SK-N-SH treated with all-trans-retinoic acid at 6 μM for 48 hours (cell line): Measurements from ENCODE around the gene DPP6.
"Not testable (repeated sequence)": the region's sequence is repeated elsewhere in the genome, so short reads cannot be mapped to it uniquely, and the experiment has no call there.

Source experiments
- ATAC-seq: fragments of 200-7000 bp; cut with Tn5 transposase; 3 replicates; pipeline ENCODE4 v1.9.1; 2020; ENCODE audit warnings: mild to moderate bottlenecking, moderate library complexity
- ARNTL ChIP-seq: fragments of 450-650 bp; formaldehyde crosslinking; IDR thresholded peaks from 2 replicates; pipeline ENCODE4 v1.5.0; 2020; ENCODE audit warnings: low read depth, mild to moderate bottlenecking, moderate library complexity, borderline replicate concordance
- BACH2 ChIP-seq: fragments of 250-450 bp; sonication (Bioruptor Pico); IDR thresholded peaks from 2 replicates; pipeline ENCODE4 v1.9.0; 2021; ENCODE audit warnings: mild to moderate bottlenecking, borderline replicate concordance
- CSDC2 ChIP-seq: fragments of 250-450 bp; sonication (Bioruptor Pico); IDR thresholded peaks from 2 replicates; pipeline ENCODE4 v1.5.0; 2020; ENCODE audit warnings: mild to moderate bottlenecking, moderate library complexity
- ISL1 ChIP-seq: fragments of 250-450 bp; sonication (Bioruptor Pico); IDR thresholded peaks from 2 replicates; pipeline ENCODE4 v2.1.2; 2022; ENCODE audit warnings: mild to moderate bottlenecking, moderate library complexity
- OSR1 ChIP-seq: fragments of 250-450 bp; sonication (Bioruptor Pico); IDR thresholded peaks from 2 replicates; pipeline ENCODE4 v1.8.0; 2022; ENCODE audit warnings: moderate library complexity, mild to moderate bottlenecking, inconsistent platforms
- PATZ1 ChIP-seq: fragments of 250-450 bp; sonication (Bioruptor Pico); IDR thresholded peaks from 2 replicates; pipeline ENCODE4 v1.8.0; 2020; ENCODE audit warnings: mild to moderate bottlenecking, moderate library complexity, borderline replicate concordance
- PPARA ChIP-seq: fragments of 250-450 bp; sonication (Bioruptor Pico); IDR thresholded peaks from 2 replicates; pipeline ENCODE4 v1.5.0; 2020; ENCODE audit warnings: mild to moderate bottlenecking, borderline replicate concordance
- SNAI2 ChIP-seq: fragments of 250-450 bp; sonication (Bioruptor Pico); IDR thresholded peaks from 2 replicates; pipeline ENCODE4 v1.5.0; 2020; ENCODE audit warnings: mild to moderate bottlenecking, moderate library complexity
- TCF4 ChIP-seq: fragments of 250-450 bp; sonication (Bioruptor Pico); IDR thresholded peaks from 2 replicates; pipeline ENCODE4 v1.8.0; 2021; ENCODE audit warnings: mild to moderate bottlenecking, moderate library complexity, borderline replicate concordance
- TOX ChIP-seq: fragments of 250-450 bp; sonication (Bioruptor Pico); IDR thresholded peaks from 2 replicates; pipeline ENCODE4 v1.8.0; 2021; ENCODE audit warnings: mild to moderate bottlenecking, moderate library complexity, borderline replicate concordance
- TSHZ2 ChIP-seq: fragments of 250-450 bp; sonication (Bioruptor Pico); IDR thresholded peaks from 2 replicates; pipeline ENCODE4 v1.5.0; 2020; ENCODE audit warnings: mild to moderate bottlenecking, moderate library complexity
- ZC3H10 ChIP-seq: fragments of 250-450 bp; sonication (Bioruptor Pico); IDR thresholded peaks from 2 replicates; pipeline ENCODE4 v1.5.1; 2021; ENCODE audit warnings: mild to moderate bottlenecking, moderate library complexity
- ZFP30 ChIP-seq: fragments of 450-650 bp; formaldehyde crosslinking; IDR thresholded peaks from 2 replicates; pipeline ENCODE4 v1.5.0; 2022; ENCODE audit warnings: mild to moderate bottlenecking, moderate library complexity
- ZNF565 ChIP-seq: fragments of 450-650 bp; formaldehyde crosslinking; conservative IDR thresholded peaks from 2 replicates; pipeline ENCODE4 v1.5.0; 2020; ENCODE audit warnings: low read depth, mild to moderate bottlenecking, moderate library complexity
- ZNF70 ChIP-seq: fragments of 450-650 bp; formaldehyde crosslinking; IDR thresholded peaks from 2 replicates; pipeline ENCODE4 v1.5.0; 2020; ENCODE audit warnings: mild to moderate bottlenecking, moderate library complexity

DPP6 gene

GRCh38 chr7:154148791-154149516, 96.8 kb downstream of the DPP6 start:
- ATAC-seq = peak; percentile 60

DNA sequence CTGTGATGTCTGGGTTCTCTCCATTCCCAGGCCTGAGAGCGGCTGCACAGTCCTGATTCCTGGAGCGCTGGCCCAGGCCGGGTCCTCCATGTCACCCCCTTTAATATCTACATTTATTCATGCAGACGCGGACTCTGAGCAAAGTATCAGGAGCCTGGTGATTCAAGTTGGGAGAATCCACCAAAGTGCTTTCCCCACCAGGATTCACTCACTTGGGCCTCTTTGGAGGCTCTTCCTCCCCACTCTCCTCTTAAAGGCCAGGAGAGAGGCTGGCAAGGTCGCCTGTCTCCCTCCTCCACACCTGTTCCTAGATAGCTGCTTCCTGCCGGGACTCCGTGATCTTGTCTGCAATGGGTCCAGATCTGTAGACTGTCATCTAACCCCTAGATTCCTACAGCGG, 98.5 kb downstream of the DPP6 start:
- not testable (repeated sequence) for ATAC-seq

DNA sequence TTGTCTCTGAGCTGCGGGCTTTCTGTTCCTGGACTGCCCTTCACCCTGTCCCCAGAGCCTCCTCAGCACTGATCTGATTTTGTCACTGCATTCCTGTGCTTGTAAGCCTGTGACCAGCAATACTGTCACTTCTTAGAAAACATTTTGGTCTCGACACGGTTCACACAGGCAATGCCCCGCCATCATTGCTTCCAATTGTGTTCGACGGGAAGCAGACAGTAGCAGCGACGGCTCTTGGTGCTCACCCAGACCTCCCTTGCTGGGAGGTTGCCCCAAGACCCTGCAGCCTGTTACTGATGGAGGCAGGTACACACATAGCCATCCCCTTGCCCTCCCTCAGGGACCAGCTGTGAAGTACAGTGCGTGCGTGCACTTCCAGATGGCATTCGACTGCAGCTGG, 99.1 kb downstream of the DPP6 start:
- ATAC-seq = not testable (repeated sequence)

DNA sequence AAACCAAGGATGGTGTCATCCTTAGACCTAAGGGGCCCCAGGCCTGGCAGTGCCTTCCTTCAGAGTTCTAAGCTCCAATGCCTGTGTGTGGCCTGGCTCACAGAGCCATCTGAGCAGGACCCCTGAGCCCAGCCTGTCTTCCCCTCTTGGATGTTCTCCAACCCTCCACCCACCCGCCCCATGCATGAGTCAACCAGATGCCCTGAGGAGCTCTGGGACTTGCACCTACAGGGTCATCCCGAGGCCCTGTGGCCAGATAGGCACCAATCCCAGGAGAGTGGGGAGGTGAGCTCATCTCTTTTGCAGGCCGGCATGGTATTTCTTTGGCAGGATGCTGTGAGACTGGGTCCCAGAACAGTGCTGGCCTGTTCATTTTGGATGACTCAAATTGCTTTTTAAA, 103.7 kb downstream of the DPP6 start:
- not testable (repeated sequence) for ATAC-seq

DNA sequence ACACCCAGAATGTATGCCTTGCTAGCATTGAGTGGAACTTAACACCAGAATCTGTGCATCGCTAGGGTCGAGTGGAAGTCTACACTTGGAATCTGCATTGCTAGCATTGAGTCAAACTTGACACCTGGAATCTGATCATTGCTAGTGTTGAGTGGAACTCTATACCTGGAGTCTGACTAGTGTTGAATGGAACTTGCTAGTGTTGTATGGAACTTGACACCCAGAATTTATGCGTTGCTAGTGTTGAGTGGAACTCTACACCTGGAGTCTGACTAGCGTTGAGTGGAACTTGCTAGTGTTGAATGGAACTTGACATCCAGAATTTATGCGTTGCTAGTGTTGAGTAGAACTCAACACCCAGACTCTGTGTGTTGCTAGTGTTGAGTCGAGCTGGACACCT, 110.7 kb downstream of the DPP6 start:
- ATAC-seq = not testable (repeated sequence)

DNA sequence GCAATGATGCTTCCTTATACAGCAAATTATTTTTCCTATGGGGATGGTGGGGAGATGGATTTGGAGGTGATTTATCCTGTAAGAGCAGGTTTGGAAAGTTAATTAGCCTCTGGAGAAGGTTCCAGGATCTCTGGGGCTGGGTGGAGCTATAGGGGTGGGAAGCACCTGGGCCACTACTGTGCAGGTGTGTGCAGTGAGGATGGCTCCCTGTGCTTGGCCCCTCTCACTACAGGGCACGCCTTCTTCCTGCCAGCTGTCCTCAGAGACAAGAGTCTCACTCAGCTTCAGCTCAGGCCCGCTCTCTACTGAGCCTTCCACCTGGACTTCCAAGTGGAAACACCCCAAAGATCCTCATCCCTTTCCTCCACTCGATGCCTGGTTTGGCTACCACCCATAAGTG, 111.4 kb downstream of the DPP6 start:
- not testable (repeated sequence) for ATAC-seq

DNA sequence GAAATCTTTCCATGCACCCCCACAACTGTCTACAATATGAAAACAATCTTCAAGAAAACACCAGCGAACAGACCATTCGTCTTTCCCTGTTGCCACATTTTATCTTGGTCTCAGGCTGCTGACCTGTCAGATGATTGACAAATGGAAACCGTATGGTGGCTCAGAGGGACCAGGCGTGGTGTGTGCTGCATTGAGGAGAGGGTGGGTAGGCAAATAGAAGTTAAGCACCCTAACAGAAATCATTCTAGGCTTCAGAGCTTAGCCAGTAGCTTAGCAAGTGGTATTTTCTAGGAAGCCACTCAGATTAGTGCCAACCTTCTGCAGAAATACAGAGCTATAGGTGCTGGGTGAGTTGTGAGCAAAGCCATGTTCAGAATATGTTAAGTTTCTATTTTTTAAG, 114.9 kb downstream of the DPP6 start:
- no peak; the same call in 2 of the 3 replicates for ATAC-seq
- no peak for TF ChIP-seq ZNF70 (CRISPR knock-in tag)
- TF ChIP-seq TOX (CRISPR knock-in tag) = no peak
- no peak for TF ChIP-seq PATZ1 (CRISPR knock-in tag)
- no peak for TF ChIP-seq TCF4 (CRISPR knock-in tag)
- no peak for TF ChIP-seq ZFP30 (CRISPR knock-in tag)
- no peak for TF ChIP-seq ZNF565 (CRISPR knock-in tag)
- no peak for TF ChIP-seq SNAI2 (CRISPR knock-in tag)
- no peak for TF ChIP-seq ZC3H10
- no peak for TF ChIP-seq OSR1 (CRISPR knock-in tag)
- TF ChIP-seq ARNTL (CRISPR knock-in tag) = no peak
- no peak for TF ChIP-seq CSDC2 (CRISPR knock-in tag)
- TF ChIP-seq, all 23 proteins: peak for 0

- no peak; the same call in 2 of the 3 replicates for ATAC-seq
- TF ChIP-seq TOX (CRISPR knock-in tag) (no peak), TSHZ2 (CRISPR knock-in tag) (peak; percentile 56; the same call in 1 of the 2 replicates), TCF4 (CRISPR knock-in tag) (peak; percentile 85; the same call in 1 of the 2 replicates)
Measured at GRCh38 chr7:154167807-154168206, 115.6 kb downstream of the DPP6 start.

GRCh38 chr7:154171422-154171821, 119.2 kb downstream of the DPP6 start:
- no peak for TF ChIP-seq SNAI2 (CRISPR knock-in tag)
- TF ChIP-seq ISL1 (CRISPR knock-in tag) = no peak
- no peak for TF ChIP-seq BACH2 (CRISPR knock-in tag)
- TF ChIP-seq ZNF70 (CRISPR knock-in tag) = no peak
- no peak for TF ChIP-seq PPARA (CRISPR knock-in tag)
- TF ChIP-seq OSR1 (CRISPR knock-in tag) = no peak
- no peak for TF ChIP-seq TCF4 (CRISPR knock-in tag)
- no peak for TF ChIP-seq ARNTL (CRISPR knock-in tag)
- ATAC-seq = no peak
